ENCODE data around the gene LCN1. TPM values are rescaled to one million over a fixed set of nuclear protein-coding genes. Genes with fewer than 3 reads are reported as not detected.
"Not testable (repeated sequence)": the region's sequence is repeated elsewhere in the genome, so short reads cannot be mapped to it uniquely, and the experiment has no call there.

Gene LCN1
- total RNA-seq, 1 donor from 2014 or later = not detected

DNA sequence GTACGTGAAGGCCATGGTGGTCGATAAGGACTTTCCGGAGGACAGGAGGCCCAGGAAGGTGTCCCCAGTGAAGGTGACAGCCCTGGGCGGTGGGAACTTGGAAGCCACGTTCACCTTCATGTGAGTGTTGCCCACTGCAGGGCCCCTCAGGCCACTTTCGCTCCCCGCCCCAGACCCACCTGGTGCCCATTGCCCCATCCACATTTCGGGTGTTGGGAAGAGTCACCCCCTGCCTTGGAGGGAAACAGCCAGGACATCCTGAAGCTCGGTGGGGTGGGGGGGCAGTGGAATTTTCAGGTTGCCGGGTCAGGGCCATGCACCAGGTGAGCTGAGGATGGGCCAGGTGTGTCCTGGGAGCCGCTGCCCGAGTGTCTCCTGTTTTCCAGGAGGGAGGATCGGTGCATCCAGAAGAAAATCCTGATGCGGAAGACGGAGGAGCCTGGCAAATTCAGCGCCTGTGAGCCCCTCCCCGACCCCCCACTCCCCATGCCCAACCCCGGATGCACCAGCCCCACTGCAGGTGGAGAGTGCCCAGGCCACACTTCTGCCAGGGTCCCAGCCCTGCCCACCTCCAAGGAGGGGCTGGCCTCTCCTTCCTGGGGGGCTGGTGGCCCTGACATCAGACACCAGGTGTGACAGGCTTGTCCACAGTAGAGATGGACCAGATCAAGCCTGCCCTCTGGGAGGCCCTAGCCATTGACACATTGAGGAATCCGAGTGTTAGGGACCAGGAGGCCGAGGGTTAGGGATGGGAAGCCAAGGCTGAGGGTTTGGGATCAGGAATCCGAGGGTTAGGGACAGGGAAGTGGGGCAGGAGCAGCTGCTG lies 25.8 kb downstream of the LCN1 start:
- not testable (repeated sequence) for DNase-seq

DNA sequence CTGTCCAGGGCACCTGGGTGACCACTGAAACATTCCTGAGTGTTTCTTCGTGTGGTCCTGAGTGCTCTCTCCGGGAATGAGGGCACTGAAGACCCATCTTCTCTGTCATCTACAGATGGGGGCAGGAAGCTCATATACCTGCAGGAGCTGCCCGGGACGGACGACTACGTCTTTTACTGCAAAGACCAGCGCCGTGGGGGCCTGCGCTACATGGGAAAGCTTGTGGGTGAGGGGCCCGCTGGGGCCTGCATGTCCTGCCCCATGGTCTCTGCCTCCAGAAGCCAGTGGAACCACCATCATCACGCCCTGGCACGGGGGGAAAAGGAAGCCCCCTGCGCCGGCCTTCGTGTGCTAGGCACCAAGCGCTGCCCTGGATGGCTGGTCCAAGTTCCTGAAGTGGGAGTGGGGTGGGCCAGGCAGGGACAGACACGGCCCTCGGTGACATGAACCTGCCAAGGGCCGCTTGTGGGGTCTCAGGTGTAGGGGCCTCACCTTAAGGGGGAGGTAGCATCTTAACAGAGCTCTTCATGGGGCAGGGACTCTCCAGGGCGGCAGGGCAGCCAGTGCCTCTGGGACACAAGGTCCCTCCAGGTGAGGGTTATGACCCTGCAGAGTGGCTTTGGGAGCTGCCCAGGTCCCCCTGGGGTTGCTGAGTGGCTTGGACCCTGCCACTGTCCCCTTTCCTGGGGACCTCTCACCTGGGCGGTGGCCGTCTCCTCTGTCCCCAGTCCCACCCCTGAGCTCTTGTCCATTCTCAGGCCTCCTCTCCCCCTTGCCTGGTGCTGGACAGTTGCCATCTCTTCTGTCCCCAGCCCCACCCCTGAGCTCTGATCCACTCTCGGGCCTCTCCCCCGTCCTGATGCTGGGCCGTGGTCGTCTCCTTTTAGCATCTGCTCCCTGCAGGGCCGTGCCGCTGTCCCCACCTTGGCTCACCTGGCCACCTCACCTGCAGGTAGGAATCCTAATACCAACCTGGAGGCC lies 26.8 kb downstream of the LCN1 start:
- no peak for DNase-seq

DNA sequence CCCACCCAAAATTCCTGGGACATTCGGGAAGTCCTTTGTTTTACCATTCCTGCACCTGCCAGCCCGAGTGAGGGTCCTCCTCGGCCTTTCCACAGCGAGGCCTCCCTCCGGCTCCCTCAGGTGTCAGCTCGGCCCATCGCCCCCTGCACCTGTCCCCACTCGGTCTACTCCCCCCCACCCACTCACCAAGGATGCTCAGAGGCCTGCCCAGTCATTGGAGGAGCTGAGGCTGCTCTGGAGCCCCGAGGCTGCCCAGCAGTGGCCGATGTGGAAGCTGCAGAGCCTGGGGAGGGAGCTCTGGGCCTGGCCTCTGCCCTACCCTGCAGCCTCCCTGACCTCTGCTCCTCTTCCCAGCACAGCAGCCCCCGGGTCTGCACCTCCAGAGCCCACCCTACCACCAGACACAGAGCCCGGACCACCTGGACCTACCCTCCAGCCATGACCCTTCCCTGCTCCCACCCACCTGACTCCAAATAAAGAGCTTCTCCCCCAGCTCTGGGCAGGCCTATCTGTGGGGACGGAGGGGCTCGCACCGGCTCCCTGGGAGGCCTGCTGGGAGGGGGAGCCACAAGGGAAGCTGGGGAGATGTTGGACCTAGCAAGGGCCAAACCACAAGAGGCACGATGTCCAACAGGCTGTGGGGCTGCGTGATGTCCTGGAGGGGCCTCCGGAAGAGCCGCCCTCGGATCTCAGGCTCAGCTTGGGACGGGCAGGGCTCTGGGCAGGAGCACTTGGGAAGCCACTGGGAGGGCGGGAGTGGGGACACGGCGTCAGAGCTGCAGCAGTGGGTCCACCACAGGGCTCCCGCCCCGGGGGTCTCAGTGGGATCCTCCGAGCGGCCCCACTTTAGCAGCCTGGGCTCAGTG lies 28.5 kb downstream of the LCN1 start:
- DNase-seq = not testable (repeated sequence)

- DNase-seq = no peak
Observed at GRCh38 chr9:135550344-135550918, 29.2 kb downstream of the LCN1 start.

GRCh38 chr9:135551031-135551430 lies 29.8 kb downstream of the LCN1 start:
- no peak for DNase-seq

DNA sequence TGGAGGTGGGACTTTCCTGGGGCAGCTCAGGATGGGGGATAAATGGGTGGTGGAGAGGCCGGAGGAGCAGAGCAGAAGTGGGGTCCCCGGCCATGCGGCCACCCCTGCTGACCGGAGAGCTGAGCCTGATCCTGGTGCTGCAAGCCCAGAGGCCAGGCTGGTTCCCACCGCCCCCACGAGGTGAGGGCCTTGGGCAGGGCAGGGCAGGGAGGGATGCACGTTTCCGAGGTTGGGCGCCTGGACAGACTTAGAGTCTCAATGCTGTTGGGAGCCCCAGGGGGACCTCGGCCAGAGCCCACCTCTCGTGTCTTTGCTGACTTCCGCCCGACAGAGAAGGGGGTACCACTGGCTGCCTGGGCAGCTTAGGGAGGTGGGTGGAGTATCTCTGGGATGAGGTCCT lies 30.2 kb downstream of the LCN1 start:
- no peak for DNase-seq

- DNase-seq = no peak
Observed at GRCh38 chr9:135552021-135552697, 30.9 kb downstream of the LCN1 start.

DNA sequence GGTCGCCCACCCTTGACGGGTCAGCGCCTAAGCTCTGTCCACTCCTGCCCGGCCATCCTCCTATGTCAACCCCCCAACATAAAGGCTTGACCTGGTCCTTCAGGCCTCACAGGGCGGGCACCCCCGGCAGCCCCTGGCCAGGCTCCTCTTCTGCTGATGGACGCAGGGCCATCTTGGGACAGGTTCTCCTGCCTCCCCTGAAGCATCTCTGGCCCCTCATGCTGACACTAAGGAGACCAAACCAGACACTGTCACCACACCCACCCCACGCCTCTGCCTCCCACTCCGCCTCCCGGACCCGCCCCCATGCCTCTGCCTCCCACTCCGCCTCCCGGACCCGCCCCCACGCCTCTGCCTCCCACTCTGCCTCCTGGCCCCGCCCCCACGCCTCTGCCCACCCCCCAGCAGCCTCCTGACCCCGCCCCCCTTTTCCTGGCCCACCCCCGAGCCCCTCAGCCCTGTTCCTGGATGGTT lies 31.5 kb downstream of the LCN1 start:
- no peak for DNase-seq

DNA sequence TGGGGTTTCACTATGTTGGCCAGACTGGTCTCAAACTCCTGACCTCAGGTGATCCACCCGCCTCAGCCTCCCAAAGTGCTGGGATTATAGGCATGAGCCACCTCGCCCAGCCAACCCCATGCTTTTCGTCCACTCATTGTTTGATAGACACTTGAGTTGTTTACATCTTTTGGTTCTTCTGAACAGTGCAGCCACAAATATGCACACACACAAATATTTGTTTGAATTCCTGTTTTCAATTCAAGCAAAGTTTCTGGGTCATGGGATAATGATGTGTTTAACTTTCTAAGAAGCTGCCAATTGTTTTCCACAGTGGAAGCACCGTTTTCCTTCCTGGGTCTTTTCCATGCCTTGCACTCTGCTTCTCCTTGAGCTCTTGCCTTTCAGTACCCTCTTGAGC lies 33.5 kb downstream of the LCN1 start:
- no peak for DNase-seq

DNA sequence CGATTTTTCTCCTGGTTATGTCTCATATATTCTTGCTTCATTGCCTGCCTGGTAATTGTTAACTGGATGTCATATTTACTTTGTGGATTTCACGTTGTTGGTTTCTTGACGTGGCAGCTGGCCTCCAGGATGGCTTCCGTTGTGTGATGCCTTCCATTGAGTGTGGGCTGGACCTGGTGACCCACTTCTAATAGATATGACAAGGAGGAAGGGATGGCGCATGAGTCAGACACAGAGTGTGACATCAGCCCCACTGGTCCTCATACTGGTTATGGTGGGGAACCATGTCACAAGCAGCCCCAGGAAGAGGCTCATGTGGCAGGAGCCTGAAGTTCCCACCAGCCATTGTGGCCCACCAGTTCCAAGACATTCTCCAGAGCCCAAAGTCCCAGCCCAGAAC lies 34.0 kb downstream of the LCN1 start:
- DNase-seq = no peak

GRCh38 chr9:135555910-135556309 lies 34.7 kb downstream of the LCN1 start:
- no peak for DNase-seq

DNA sequence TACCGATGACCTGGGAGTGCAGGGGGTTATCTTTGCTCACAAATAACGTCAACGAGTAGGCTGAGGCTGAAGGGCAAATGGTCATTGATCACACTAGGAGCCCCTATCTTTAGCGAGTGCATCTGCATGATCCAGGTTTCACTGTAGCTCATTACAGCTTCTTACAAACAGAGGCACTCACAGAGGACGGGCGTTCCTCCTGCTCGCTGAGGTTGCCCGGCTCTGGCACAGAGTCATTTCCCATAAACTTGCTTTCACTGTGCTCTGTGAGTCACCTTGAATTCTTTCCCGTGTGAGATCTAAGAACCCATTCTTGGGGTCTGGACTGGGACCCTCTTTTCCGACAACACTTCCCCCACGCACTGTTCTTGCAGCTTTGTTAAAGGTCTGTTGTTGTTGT lies 38.4 kb downstream of the LCN1 start:
- DNase-seq = no peak

DNA sequence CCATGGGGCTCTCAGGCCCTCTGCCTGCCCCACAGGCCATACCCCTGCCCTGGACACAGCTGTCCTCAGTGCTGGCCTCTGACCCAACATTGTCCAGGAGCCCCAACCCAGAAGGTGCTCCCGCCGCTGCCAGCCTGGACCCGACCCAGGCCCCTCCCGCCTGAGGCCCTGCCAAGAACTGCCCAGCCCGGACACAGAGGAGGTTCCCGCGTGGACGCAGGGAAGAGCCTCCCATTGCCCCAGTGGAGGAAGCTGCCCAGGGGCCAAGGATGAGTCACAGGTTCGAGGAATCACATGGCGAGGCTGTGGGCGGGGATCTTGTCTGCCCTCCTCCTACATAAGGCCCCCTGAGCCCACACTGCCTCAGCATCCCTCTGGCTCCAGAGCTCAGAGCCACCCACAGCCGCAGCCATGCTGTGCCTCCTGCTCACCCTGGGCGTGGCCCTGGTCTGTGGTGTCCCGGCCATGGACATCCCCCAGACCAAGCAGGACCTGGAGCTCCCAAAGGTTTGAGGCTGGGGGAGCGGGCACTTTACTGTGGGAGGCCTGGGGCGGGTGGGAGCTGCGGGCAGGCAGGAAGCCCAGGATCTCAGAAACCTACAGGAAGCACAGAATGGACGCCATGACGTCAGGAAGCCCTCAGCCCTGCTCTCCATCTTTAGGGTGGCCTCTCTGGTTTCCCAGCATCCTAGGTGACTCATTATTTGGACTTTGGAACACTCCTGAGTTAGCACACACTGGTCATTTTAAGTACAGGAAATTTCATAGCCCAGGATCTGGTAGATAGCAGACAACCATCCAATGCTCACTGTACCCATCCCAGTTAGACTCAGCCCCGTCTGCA lies 40.4 kb downstream of the LCN1 start, which contains the start of gene PAEP:
PAEP (plus strand) TSS at position 366 of the 844 bp plus-strand sequence.
- no peak for DNase-seq

DNA sequence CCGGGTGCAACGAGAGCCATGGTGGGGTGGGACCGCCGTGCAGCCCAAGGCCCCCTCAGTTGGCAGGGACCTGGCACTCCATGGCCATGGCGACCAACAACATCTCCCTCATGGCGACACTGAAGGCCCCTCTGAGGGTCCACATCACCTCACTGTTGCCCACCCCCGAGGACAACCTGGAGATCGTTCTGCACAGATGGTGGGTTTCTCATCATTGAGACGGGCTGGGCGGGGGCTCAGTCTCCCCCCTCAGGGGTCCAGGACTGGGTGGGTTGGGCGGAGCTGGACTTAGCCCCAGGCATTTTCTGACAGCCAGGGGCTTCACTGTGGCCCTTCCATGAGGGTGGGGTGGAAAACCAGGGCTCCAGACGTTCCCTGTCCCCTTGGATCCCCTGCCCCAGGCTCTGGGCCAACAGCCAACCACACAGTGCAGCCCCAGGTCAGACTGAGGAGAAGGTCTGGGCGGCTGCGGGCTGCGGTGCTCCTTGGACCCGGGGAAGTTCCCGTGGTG lies 41.0 kb downstream of the LCN1 start:
- DNase-seq = no peak

- no peak for DNase-seq
Observed at GRCh38 chr9:135563039-135563476, 41.8 kb downstream of the LCN1 start.

DNA sequence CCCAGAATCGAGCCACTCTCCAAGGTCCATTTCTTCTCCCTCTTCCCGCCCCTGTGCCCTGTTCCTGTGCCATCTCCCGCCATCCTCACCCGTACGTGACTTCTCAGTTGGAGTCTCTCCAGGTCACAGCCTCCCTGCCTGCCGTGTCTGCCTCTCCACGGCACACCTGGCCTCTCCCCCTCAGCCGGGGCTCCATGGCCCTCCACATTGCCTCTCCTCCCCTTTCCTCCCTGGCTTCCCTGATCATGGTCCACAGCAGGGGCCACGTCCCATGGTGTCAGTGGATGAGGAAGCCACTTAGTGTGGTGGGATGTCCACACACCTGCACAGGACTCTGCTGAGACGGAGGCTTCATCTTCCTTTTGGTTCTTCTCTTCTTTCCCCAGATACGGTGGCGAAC lies 42.6 kb downstream of the LCN1 start:
- DNase-seq = no peak

- no peak for DNase-seq
Observed at GRCh38 chr9:135565141-135565628, 43.9 kb downstream of the LCN1 start.

DNA sequence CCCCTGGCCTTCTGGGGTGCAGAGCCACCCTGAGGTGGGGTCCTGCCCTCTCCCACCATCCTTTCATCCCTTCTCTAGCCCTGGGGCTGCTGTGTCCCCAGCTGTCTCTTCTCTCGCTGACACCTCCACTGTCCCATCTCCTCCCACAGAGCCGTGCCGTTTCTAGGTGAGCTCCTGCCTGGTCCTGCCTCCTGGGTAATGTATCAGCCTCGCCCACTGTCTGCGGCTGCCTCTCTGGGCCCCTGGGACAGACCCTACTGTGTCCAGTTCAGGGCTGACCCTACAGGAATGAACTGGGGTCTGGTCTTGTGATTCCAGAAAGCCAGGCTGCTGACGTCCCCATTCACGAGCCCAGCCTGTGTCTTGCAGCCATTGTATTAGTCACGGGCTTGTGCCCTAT lies 44.4 kb downstream of the LCN1 start:
- no peak for DNase-seq

DNA sequence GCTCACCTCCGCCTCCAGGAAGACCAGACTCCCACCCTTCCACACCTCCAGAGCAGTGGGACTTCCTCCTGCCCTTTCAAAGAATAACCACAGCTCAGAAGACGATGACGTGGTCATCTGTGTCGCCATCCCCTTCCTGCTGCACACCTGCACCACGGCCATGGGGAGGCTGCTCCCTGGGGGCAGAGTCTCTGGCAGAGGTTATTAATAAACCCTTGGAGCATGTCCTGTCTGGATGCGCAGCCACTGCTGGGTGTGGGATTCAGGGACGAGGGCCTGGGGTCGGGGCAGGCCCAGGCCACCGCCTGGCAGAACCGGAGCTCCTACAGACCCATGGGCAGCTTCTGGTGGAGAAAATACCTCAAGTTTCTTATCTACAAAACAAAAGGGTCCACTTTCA lies 45.3 kb downstream of the LCN1 start:
- DNase-seq = no peak

- no peak for DNase-seq
Observed at GRCh38 chr9:135567311-135567710, 46.1 kb downstream of the LCN1 start.

Data from skin of body (tissue), 2 donors.